Body of pancreas (tissue), 4 donors: ENCODE data around the gene SUSD3. TPM values are rescaled to one million over a fixed set of nuclear protein-coding genes. Genes with fewer than 3 reads are reported as not detected.

Experiments used
- ATAC-seq: fragments of 150-250 bp; one replicate; pipeline ENCODE4 v1.9.1; 2016
- DNase-seq, 4 donors: peaks; one replicate each; pipeline ENCODE4 v3.0.0-alpha.2; 2019
- H3K27ac ChIP-seq, 4 donors: fragments of 200-600 bp; sonication (generic); 1 replicate in 3 of 4; 2 replicates in 1 of 4; pipeline versions ENCODE4 v1.5.1 to v1.6.1; 2016 to 2019; ENCODE audit warnings: mild to moderate bottlenecking in 1 of 4, mixed read lengths in 1 of 4, moderate library complexity in 1 of 4
- H3K27me3 ChIP-seq, 2 donors: fragments of 200-600 bp; sonication (generic); one replicate each; pipeline ENCODE4 v1.6.0; 2016; ENCODE audit warnings: mild to moderate bottlenecking in 1 of 2
- H3K36me3 ChIP-seq, 2 donors: fragments of 200-600 bp; sonication (generic); replicated peaks in 1 of 2; 2 replicates each; pipeline ENCODE4 v1.5.1; 2016; ENCODE audit warnings: low read depth in 2 of 2; ENCODE audit not compliant: insufficient read depth in 1 of 2
- H3K4me1 ChIP-seq: fragments of 200-600 bp; sonication (generic); one replicate; pipeline ENCODE4 v1.6.0; 2016
- H3K4me3 ChIP-seq, 2 donors: fragments of 200-600 bp; sonication (generic); 1 replicate in 1 of 2; 2 replicates in 1 of 2; pipeline ENCODE4 v1.5.1; 2016 to 2019
- H3K9me3 ChIP-seq, 3 donors: fragments of 200-600 bp; sonication (generic); 1 replicate in 2 of 3; 2 replicates in 1 of 3; pipeline ENCODE4 v1.5.1; 2016
- POLR2A ChIP-seq, 3 donors: fragments of 450-650 bp; IDR thresholded peaks; one replicate each; pipeline ENCODE4 v1.6.1; 2016; ENCODE audit warnings: antibody characterized with exemption in 3 of 3, mild to moderate bottlenecking in 2 of 3
- WGBS, 2 donors: methylation state at CpG; one replicate each; pipeline ENCODE4 v1.1.5; 2017; 5-methylcytosine and 5-hydroxymethylcytosine counted together
- intact Hi-C: fragments of 100-400 bp; cut with DNase I; formaldehyde crosslinking; loops from one replicate; pipeline ENCODE4 v1.15.1; 2023
- total RNA-seq, 2 donors: library from RNA; depleted of rRNA; stranded (reverse); fragments of >200 nt; gene quantifications; one replicate each; pipeline ENCODE4 v1.1.0, GENCODE V29; 2016
- TF ChIP-seq, protein P1 (sequence below), 7 experiments: fragments of 450-650 bp in 4 of 7; fragments of 200-600 bp in 3 of 7; sonication (generic) in 3 of 7; IDR thresholded peaks; one replicate each; pipeline ENCODE4 v1.5.1; 2016 to 2019; ENCODE audit warnings: antibody characterized with exemption in 7 of 7

SUSD3 gene
- total RNA-seq, 2 donors from 2014 or later: 3.6 TPM; not detected in 1

DNA sequence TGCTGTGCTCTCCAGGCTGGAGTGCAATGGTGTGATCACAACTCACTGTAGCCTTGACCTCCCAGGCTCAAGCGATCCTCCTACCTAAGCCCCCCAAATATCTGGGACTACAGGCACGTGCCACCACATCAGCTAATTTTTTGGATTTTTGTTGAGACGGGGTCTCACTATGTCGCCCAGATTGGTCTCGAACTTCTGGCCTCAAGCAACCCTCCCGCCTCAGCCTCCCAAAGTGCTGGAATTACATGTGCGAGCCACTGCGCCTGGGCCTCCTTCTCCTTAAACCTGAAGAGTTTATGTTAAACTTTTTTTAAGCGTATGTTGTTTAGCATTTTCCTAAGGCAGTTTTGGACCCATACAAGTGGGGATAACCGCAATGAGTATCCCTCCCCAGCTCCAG is 30.8 kb upstream of the SUSD3 start:
- no peak for ATAC-seq
- Histone ChIP-seq H3K9me3 (no peaks in the 10 kb centered on the region), H3K36me3 (no peaks in the 10 kb centered on the region), H3K4me3 (no peak overlapping the region), H3K27me3 (no peaks in the 10 kb centered on the region), H3K4me1 (no peaks in the 10 kb centered on the region), H3K27ac (no peak overlapping the region)
- no peak for DNase-seq
- 87 to 89% methylated on average over 10 of the region's 10 CpGs for WGBS, 2 donors
- TF ChIP-seq, protein P1, sequence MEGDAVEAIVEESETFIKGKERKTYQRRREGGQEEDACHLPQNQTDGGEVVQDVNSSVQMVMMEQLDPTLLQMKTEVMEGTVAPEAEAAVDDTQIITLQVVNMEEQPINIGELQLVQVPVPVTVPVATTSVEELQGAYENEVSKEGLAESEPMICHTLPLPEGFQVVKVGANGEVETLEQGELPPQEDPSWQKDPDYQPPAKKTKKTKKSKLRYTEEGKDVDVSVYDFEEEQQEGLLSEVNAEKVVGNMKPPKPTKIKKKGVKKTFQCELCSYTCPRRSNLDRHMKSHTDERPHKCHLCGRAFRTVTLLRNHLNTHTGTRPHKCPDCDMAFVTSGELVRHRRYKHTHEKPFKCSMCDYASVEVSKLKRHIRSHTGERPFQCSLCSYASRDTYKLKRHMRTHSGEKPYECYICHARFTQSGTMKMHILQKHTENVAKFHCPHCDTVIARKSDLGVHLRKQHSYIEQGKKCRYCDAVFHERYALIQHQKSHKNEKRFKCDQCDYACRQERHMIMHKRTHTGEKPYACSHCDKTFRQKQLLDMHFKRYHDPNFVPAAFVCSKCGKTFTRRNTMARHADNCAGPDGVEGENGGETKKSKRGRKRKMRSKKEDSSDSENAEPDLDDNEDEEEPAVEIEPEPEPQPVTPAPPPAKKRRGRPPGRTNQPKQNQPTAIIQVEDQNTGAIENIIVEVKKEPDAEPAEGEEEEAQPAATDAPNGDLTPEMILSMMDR (IDR thresholded peaks at IDR 0.05): no peak
- no peak for TF ChIP-seq POLR2A (IDR thresholded peaks at IDR 0.05)
- intact Hi-C loops: no loop called here

DNA sequence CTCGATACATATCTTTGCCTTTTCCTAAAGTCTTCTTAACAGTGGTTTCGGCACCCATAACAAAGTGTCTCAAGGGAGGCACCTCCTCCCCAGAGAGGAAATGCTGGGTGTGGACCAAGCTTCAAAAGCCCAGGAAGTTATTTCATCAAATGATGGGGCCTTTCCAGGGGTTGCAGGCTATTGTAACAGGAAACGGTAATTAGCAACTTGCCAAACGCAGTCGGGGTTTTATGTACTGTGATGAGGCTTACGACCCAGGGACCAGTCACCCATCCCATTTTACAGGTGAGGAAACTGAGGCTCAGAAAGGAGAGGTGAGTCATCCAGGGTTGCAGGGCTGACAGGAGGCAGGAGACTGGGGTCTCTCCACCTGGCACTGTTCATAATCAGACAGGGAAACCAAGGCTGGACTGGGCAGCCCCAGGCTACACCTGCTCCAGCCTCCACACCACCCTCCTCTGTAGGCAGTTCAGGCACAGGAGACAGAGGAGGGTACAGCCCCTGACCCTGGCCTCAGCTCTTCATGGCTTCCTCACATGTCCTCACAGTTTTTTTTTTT is 30.0 kb upstream of the SUSD3 start:
- H3K4me3 ChIP-seq: no peak overlapping the region
- intact Hi-C loops: no loop called here
- H3K36me3 ChIP-seq: no peaks in the 10 kb centered on the region
- H3K4me1 ChIP-seq: no peaks in the 10 kb centered on the region
- ATAC-seq (no peak), DNase-seq (peak in 1 of 4 donors; percentile 22)
- H3K9me3 ChIP-seq: no peaks in the 10 kb centered on the region
- no peak overlapping the region for H3K27ac ChIP-seq
- WGBS, 2 donors: 61 to 64% methylated on average over 6 of the region's 6 CpGs
- TF ChIP-seq, protein P1 (IDR thresholded peaks at IDR 0.05): no peak
- TF ChIP-seq POLR2A (IDR thresholded peaks at IDR 0.05): no peak
- no peaks in the 10 kb centered on the region for H3K27me3 ChIP-seq

DNA sequence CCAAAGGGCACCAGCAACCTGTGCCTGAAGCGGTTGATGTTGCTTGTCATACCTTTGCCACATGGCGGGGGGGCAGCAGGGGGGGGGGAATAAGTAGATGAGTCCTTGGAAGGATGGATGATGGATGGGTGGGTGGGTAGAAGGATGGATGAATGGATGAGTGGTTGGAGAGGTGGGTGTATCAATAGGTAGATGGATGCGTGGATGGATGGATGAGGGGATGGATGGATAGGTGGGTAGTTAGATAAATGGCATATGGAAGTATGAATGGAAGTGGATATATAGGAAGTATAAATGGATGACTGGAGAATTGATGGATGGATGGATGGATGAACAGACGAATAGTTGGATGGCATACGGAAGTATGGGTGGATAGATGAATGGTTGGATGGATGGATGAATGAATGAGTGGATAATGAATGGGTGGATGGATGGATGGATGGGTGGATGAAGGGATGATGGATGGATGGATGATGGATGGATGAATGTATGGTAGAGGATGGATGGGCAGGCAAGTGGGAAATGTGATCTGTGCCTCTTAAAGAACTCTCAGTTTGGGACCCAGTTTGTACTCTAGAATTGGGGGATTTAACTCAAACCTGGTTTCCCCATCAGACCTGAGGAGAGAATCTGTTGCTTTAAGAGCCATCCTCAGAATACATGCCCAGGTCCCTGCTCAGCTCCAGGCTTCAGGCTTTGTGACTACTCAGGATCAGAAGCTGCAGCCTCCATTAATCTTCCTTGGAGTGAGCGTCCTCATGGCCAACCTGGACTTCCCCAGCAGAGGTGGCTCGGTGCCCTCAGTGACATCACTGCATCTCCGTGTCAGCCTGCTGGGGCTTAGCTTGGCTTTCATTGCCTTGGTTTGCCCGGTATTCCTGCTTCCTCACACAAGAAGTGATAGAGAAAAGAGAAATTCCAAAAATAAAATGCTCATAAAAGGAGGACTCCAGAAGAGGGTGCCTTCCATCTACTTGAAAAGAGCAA is 27.6 kb upstream of the SUSD3 start:
- WGBS, 2 donors: 62 to 75% methylated on average over 9 of the region's 9 CpGs
- TF ChIP-seq POLR2A (IDR thresholded peaks at IDR 0.05): no peak
- TF ChIP-seq, protein P1 (IDR thresholded peaks at IDR 0.05): no peak

DNA sequence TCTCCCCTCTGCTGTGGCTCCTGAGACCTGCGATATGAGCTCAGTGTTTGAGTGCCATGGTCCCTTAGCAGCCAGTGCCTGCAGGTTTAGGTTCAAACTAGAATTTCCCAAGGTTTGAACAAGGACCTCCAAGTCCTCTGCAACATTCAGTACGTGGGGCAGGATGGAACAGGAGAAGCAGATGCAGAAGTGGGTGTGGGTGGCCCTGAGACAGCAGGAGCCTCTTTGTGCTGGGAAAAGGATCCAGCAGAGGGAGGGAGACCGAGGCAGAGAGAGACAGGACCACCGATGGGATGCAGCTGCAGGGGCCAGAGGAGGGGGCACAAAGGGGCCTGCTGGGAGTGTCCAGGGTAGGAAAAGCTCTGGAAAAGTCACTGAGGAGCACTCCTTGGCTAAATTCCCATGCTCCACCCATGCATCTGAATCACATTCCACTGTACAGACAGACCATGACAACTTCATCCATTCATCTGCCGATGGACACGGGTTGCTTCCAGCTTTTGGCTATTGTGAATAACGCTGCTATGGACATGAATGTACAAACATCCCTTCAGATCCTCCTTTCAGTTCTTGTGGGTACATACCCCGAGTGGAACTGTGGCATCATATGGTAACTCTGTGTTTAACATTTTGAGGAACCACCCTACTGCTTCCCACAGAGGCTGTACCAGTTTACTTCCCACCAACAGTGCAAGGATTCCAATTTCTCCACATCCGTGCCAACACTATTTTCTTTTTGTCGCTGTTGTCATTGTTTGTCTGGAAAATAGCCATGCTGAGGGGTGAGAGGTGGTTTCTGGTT is 26.7 kb upstream of the SUSD3 start:
- intact Hi-C loops: no loop called here
- DNase-seq: peak in 1 of 4 donors; percentile 22
- H3K9me3 ChIP-seq: no peaks in the 10 kb centered on the region
- no peaks in the 10 kb centered on the region for H3K36me3 ChIP-seq
- no peak overlapping the region for H3K4me3 ChIP-seq
- TF ChIP-seq, protein P1 (IDR thresholded peaks at IDR 0.05): no peak
- no peaks in the 10 kb centered on the region for H3K4me1 ChIP-seq
- no peaks in the 10 kb centered on the region for H3K27me3 ChIP-seq
- H3K27ac ChIP-seq: no peak overlapping the region
- 52 to 66% methylated on average over 10 of the region's 10 CpGs for WGBS, 2 donors
- no peak for ATAC-seq

More for the DNA sequence above, 27.6 kb upstream of the SUSD3 start:
- intact Hi-C loops: no loop called here
- H3K36me3 ChIP-seq: no peaks in the 10 kb centered on the region
- H3K27me3 ChIP-seq: no peaks in the 10 kb centered on the region
- H3K4me1 ChIP-seq: no peaks in the 10 kb centered on the region
- H3K4me3 ChIP-seq: no peak overlapping the region
- H3K9me3 ChIP-seq: no peaks in the 10 kb centered on the region
- DNase-seq: no peak
- no peak for ATAC-seq
- H3K27ac ChIP-seq: no peak overlapping the region
